CD4-positive, alpha-beta memory T cell (primary cell): ENCODE results near the gene C2CD5. TPM values are rescaled to one million over a fixed set of nuclear protein-coding genes. Genes with fewer than 3 reads are reported as not detected.

ENCODE experiments used
- CTCF ChIA-PET: fragments of 350-600 bp; sonication (Branson Sonifier 250); formaldehyde crosslinking; loops from one replicate; lab custom pipeline; 2021; ENCODE audit warnings: inconsistent platforms; ENCODE audit not compliant: partially characterized antibody; lab: Charles Lee
- POLR2A ChIA-PET: fragments of 350-600 bp; sonication (Branson Sonifier 250); formaldehyde crosslinking; loops from one replicate; lab custom pipeline; 2021; ENCODE audit not compliant: partially characterized antibody; lab: Charles Lee
- DNase-seq, 5 donors: peaks; one replicate each; pipeline versions ENCODE4 v3.0.0 to v3.0.0-alpha.2; 2020 to 2022; ENCODE audit warnings: mixed read lengths in 1 of 5
- H3K27ac ChIP-seq: one replicate; pipeline ENCODE4 v1.7.0; 2013; ENCODE audit warnings: low read depth, low read length
- H3K27me3 ChIP-seq: 2 replicates; pipeline ENCODE4 v1.7.0; 2013; ENCODE audit warnings: mild to moderate bottlenecking, low read length, moderate library complexity; ENCODE audit not compliant: insufficient read depth
- H3K36me3 ChIP-seq: 2 replicates; pipeline ENCODE4 v1.7.0; 2013; ENCODE audit warnings: mild to moderate bottlenecking, low read length, moderate library complexity; ENCODE audit not compliant: insufficient read depth
- H3K4me1 ChIP-seq: 2 replicates; pipeline ENCODE4 v1.7.0; 2013; ENCODE audit warnings: mild to moderate bottlenecking, low read length, moderate library complexity; ENCODE audit not compliant: insufficient read depth
- H3K4me3 ChIP-seq, 2 donors: one replicate each; pipeline ENCODE4 v1.7.0; 2013; ENCODE audit warnings: low read length in 2 of 2, mild to moderate bottlenecking in 1 of 2
- H3K9me3 ChIP-seq, 2 donors: one replicate each; pipeline ENCODE4 v1.7.0; 2013; ENCODE audit warnings: low read length in 2 of 2, control low read depth in 1 of 2; ENCODE audit not compliant: control insufficient read depth in 1 of 2
- H3K27ac Mint-ChIP-seq, 7 donors: one replicate each; pipeline ENCODE4 v1.8.0; 2020 to 2021; ENCODE audit warnings: mixed read lengths in 7 of 7, mild to moderate bottlenecking in 6 of 7, inconsistent platforms in 3 of 7, moderate library complexity in 3 of 7
- H3K27me3 Mint-ChIP-seq, 2 donors: one replicate each; pipeline ENCODE4 v1.8.0; 2020 to 2021; ENCODE audit warnings: mixed read lengths in 2 of 2
- H3K36me3 Mint-ChIP-seq, 2 donors: one replicate each; pipeline ENCODE4 v1.8.0; 2020 to 2021; ENCODE audit warnings: mixed read lengths in 2 of 2, inconsistent platforms in 1 of 2, mild to moderate bottlenecking in 1 of 2
- H3K4me1 Mint-ChIP-seq, 4 donors: one replicate each; pipeline ENCODE4 v1.8.0; 2020 to 2021; ENCODE audit warnings: mixed read lengths in 4 of 4, mild to moderate bottlenecking in 1 of 4
- H3K4me3 Mint-ChIP-seq, 8 donors: one replicate each; pipeline ENCODE4 v1.8.0; 2020 to 2021; ENCODE audit warnings: mixed read lengths in 8 of 8, mild to moderate bottlenecking in 7 of 8, moderate library complexity in 6 of 8, inconsistent platforms in 3 of 8
- H3K9me3 Mint-ChIP-seq, 8 donors: one replicate each; pipeline ENCODE4 v1.8.0; 2020 to 2021; ENCODE audit warnings: mixed read lengths in 8 of 8, mild to moderate bottlenecking in 5 of 8, inconsistent platforms in 3 of 8, moderate library complexity in 1 of 8
- intact Hi-C: fragments of 100-400 bp; cut with micrococcal nuclease; formaldehyde crosslinking; loops from one replicate; pipeline ENCODE4 v1.15.1; 2023
- polyA plus RNA-seq, 2 donors: library from polyadenylated mRNA; unstranded; fragments of 300-500 nt; fragmentation: Illumina TruSeq; gene quantifications; one replicate each; pipeline ENCODE4 v1.2.3, GENCODE V29; 2021
- total RNA-seq, 2 experiments: library from RNA; stranded (reverse); gene quantifications; one replicate each; pipeline ENCODE4 v1.2.3, GENCODE V29; 2021

Gene C2CD5
- total and polyA plus RNA-seq, 4 experiments from 2014 or later, result 12.8 to 59.8 (median 41.4) TPM

DNA sequence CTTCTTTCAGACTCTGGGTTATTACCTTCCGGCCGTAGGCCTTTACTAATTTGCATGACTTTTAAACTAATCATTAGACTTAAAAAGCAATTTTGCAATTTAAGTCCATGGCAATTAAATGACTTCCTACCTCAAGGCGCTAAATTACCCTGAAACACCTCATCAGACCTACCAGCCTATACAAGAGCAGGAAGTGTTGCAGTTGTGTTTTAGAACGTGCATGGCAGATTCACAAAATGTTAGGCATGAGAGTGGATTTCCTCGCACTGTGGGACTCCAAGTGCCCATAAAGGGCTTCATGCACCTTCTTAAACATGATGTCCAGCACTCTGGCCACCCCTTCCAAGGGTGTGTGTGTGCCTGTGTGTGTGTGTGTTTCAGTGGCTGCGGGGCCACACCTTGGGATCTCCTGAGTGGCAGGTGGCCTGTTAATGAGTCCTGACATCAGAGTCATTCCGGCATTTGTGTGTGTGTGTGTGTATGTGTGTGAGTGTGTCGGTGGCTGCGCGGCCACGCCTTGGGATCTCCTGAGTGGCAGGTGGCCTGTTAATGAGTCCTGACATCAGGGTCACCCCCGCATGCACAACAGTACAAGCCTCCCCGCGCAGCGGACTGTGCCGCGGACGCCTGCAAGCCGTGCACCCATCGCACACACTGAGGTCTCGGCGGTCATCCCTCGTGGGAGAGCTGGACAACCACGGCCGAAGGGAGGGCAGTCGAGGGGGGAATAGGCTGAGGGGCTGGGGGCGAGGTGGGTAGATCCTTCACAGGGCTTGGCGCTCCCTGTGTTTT is 900 bp downstream of the C2CD5 start:
- peaks cover 0 to 4% of the 10 kb centered on the region in 2 donors for H3K27me3 Mint-ChIP-seq
- Histone ChIP-seq H3K4me3 (peak overlapping the region; percentile 87 to 97), H3K9me3 (no peaks in the 10 kb centered on the region), H3K4me1 (peaks cover 52% of the 10 kb centered on the region), H3K27me3 (no peaks in the 10 kb centered on the region), H3K27ac (peak overlapping the region; percentile 78), H3K36me3 (no peaks in the 10 kb centered on the region)
- DNase-seq, result peak; percentile 50 to 74 (median 54)
- intact Hi-C loops, result loop anchor here (1.0 to 5.0 kb wide), 8 partner anchors 7 to 1041 kb away; partner anchors contain the start of genes CMAS, ETNK1, GOLT1B and LDHB
- H3K4me1 Mint-ChIP-seq, result peaks cover 38 to 54% (median 45%) of the 10 kb centered on the region in 4 donors
- H3K27ac Mint-ChIP-seq, result peak overlapping the region; percentile 95 to 97 (median 95)
- H3K4me3 Mint-ChIP-seq, result peak overlapping the region; percentile 89 to 98 (median 94)
- H3K36me3 Mint-ChIP-seq, result peaks cover 6 to 28% of the 10 kb centered on the region in 2 donors
- peaks cover 0 to 7% (median 0%) of the 10 kb centered on the region in 8 donors for H3K9me3 Mint-ChIP-seq
- ChIA-PET POLR2A (interaction anchor here (0.8 to 4.6 kb wide), 7 partner anchors 8 to 501 kb away, joined by 3 to 74 read pairs (median 13); partner anchors contain the start of genes CMAS and ETNK1), CTCF (interaction anchor here (1.3 to 2.3 kb wide), 4 partner anchors 8 to 87 kb away, joined by 4 to 11 read pairs (median 4); no protein-coding TSS in a partner anchor)

GRCh38 chr12:22541496-22542155 is 2.7 kb downstream of the C2CD5 start:
- Mint-ChIP-seq H3K27ac (peak overlapping the region in 6 of 7 donors; percentile 4 to 87 (median 34)), H3K4me3 (peak overlapping the region in 7 of 8 donors; percentile 2 to 97 (median 46)), H3K27me3 (peaks cover 0 to 4% of the 10 kb centered on the region in 2 donors), H3K4me1 (peaks cover 49 to 69% (median 58%) of the 10 kb centered on the region in 4 donors), H3K36me3 (peaks cover 6 to 28% of the 10 kb centered on the region in 2 donors), H3K9me3 (peaks cover 0 to 7% (median 0%) of the 10 kb centered on the region in 8 donors)
- intact Hi-C loops, result loop anchor here (5.0 kb wide), 3 partner anchors 141 to 1039 kb away; partner anchors contain the start of genes GOLT1B and RECQL
- no peak overlapping the region for H3K4me3 ChIP-seq
- H3K4me1 ChIP-seq, result peaks cover 70% of the 10 kb centered on the region
- H3K9me3 ChIP-seq, result no peaks in the 10 kb centered on the region
- no peaks in the 10 kb centered on the region for H3K36me3 ChIP-seq
- ChIA-PET CTCF (interaction anchor here (2.3 kb wide), 1 partner anchor 12 kb away, joined by 11 read pairs; no protein-coding TSS in a partner anchor), POLR2A (interaction anchor here (0.6 to 4.6 kb wide), 3 partner anchors 10 to 206 kb away, joined by 3 to 74 read pairs (median 4); partner anchors contain the start of gene ETNK1)
- H3K27me3 ChIP-seq, result no peaks in the 10 kb centered on the region
- DNase-seq, result no peak
- no peak overlapping the region for H3K27ac ChIP-seq

DNA sequence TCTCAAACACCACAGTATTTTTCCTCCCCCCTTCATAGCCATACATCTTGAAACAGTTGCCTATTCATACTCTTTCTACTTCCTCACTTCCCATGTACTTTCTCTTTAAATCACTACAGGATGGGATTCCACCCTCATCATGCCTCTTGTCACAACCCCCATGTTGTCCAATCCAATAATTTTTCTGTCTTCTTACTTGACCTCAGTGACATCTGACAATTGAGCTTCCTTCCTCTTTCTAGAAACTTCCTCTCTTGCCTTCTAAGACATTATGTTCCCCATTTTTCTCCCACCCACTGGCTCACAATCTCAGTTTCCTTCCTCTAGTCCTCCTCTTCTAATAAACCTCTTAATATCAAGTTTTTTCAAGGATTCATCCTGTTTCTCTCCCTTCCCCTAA is 5.3 kb downstream of the C2CD5 start:
- DNase-seq, result no peak
- Histone ChIP-seq H3K4me3 (no peak overlapping the region), H3K9me3 (no peaks in the 10 kb centered on the region), H3K4me1 (peaks cover 79% of the 10 kb centered on the region), H3K36me3 (no peaks in the 10 kb centered on the region), H3K27me3 (no peaks in the 10 kb centered on the region), H3K27ac (no peak overlapping the region)
- Mint-ChIP-seq H3K9me3 (no peaks in the 10 kb centered on the region), H3K4me3 (peak overlapping the region in 4 of 8 donors; percentile 23 to 44 (median 33)), H3K36me3 (peaks cover 6 to 27% of the 10 kb centered on the region in 2 donors), H3K27ac (peak overlapping the region in 2 of 7 donors; percentile 28 to 53), H3K27me3 (no peaks in the 10 kb centered on the region), H3K4me1 (peaks cover 54 to 79% (median 69%) of the 10 kb centered on the region in 4 donors)
- intact Hi-C loops, result no loop called here
- POLR2A ChIA-PET, result no interaction called here
- CTCF ChIA-PET, result interaction anchor here (1.4 kb wide), 2 partner anchors 8 to 10 kb away, joined by 4 to 5 read pairs; no protein-coding TSS in a partner anchor

DNA sequence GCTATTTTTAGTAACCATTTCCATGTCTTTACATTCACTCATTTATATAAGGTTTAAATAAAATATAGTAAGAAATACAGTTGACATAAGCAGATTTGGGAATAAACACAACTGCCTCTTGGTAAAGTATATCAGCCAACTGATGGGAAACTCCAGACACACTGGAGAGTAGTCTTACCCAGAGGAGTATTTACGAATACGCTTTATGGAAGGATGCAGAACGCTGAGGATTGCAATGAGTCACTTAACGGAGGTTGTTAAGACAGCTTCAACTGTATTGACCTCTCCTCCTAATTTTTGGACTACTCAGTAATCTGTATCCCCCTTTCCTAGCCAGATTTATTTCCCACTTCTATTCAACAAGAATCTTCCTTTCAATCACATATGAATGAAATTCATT is 6.0 kb downstream of the C2CD5 start:
- H3K27me3 Mint-ChIP-seq, result no peaks in the 10 kb centered on the region
- peaks cover 12 to 26% of the 10 kb centered on the region in 2 donors for H3K36me3 Mint-ChIP-seq
- peak overlapping the region in 3 of 8 donors; percentile 35 to 44 (median 36) for H3K4me3 Mint-ChIP-seq
- no peaks in the 10 kb centered on the region for H3K9me3 Mint-ChIP-seq
- CTCF ChIA-PET, result no interaction called here
- Histone ChIP-seq H3K4me1 (peaks cover 77% of the 10 kb centered on the region), H3K4me3 (no peak overlapping the region), H3K27me3 (no peaks in the 10 kb centered on the region), H3K9me3 (no peaks in the 10 kb centered on the region), H3K27ac (no peak overlapping the region), H3K36me3 (peaks cover 5% of the 10 kb centered on the region)
- intact Hi-C loops, result no loop called here
- POLR2A ChIA-PET, result no interaction called here
- H3K4me1 Mint-ChIP-seq, result peaks cover 54 to 77% (median 68%) of the 10 kb centered on the region in 4 donors
- no peak for DNase-seq
- peak overlapping the region in 1 of 7 donors; percentile 28 for H3K27ac Mint-ChIP-seq

GRCh38 chr12:22536971-22537544 is 7.3 kb downstream of the C2CD5 start:
- Mint-ChIP-seq H3K4me1 (peaks cover 49 to 72% (median 65%) of the 10 kb centered on the region in 4 donors), H3K27me3 (no peaks in the 10 kb centered on the region), H3K4me3 (peak overlapping the region in 3 of 8 donors; percentile 9 to 27 (median 16)), H3K36me3 (peaks cover 22 to 32% of the 10 kb centered on the region in 2 donors), H3K27ac (peak overlapping the region in 1 of 7 donors; percentile 19), H3K9me3 (no peaks in the 10 kb centered on the region)
- ChIA-PET POLR2A (no interaction called here), CTCF (no interaction called here)
- Histone ChIP-seq H3K27ac (no peak overlapping the region), H3K27me3 (no peaks in the 10 kb centered on the region), H3K4me1 (peaks cover 65% of the 10 kb centered on the region), H3K36me3 (peaks cover 9% of the 10 kb centered on the region), H3K9me3 (no peaks in the 10 kb centered on the region), H3K4me3 (no peak overlapping the region)
- DNase-seq, result no peak
- intact Hi-C loops, result loop anchor here (1.0 kb wide), 1 partner anchor 7 kb away; the partner anchor contains the start of gene C2CD5

DNA sequence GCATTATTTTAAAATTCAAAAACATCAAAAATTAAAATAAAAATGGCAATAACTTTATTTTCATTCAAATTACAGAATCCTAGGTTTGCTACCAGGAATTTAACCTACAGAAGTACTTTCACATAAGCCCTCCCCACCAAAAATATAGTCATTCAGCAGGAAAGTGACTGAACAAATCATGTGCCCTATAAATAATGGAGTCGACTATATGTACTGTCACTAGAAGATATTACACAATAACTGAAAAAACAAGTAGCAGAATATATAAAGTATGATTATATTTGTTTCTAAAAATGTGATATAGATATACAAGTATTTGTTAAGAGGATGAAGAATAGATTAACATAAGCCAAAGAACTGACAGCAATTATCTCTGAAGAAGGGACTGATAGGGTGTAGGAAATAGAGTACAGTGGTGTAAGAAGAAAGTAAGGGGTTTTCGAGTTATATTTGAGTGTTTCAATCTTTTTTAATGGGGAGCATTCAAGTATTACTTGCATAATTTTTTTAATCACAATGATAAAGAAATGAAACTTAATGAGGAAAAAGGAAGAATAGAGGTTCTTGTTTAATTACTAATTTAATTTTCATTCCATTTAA is 7.9 kb downstream of the C2CD5 start:
- no peaks in the 10 kb centered on the region for H3K9me3 Mint-ChIP-seq
- peak overlapping the region in 1 of 8 donors; percentile 52 for H3K4me3 Mint-ChIP-seq
- Histone ChIP-seq H3K27ac (no peak overlapping the region), H3K4me3 (no peak overlapping the region), H3K36me3 (peaks cover 12% of the 10 kb centered on the region), H3K9me3 (no peaks in the 10 kb centered on the region), H3K4me1 (peaks cover 59% of the 10 kb centered on the region), H3K27me3 (no peaks in the 10 kb centered on the region)
- ChIA-PET POLR2A (interaction anchor here (0.9 to 1.5 kb wide), 2 partner anchors 8 to 88 kb away, joined by 5 to 16 read pairs; partner anchors contain the start of genes C2CD5 and ETNK1), CTCF (interaction anchor here (0.9 kb wide), 2 partner anchors 94 to 99 kb away, joined by 3 read pairs; no protein-coding TSS in a partner anchor)
- peaks cover 43 to 66% (median 60%) of the 10 kb centered on the region in 4 donors for H3K4me1 Mint-ChIP-seq
- H3K27me3 Mint-ChIP-seq, result no peaks in the 10 kb centered on the region
- H3K36me3 Mint-ChIP-seq, result peaks cover 26 to 34% of the 10 kb centered on the region in 2 donors
- no peak for DNase-seq
- intact Hi-C loops, result loop anchor here (1.0 kb wide), 1 partner anchor 8 kb away; the partner anchor contains the start of gene C2CD5
- peak overlapping the region in 1 of 7 donors; percentile 5 for H3K27ac Mint-ChIP-seq
